DND-41 (cell line): ENCODE results near the gene TTC33.

ENCODE experiments used
- EZH2 ChIP-seq: IDR thresholded peaks from 3 replicates; pipeline ENCODE4 v1.6.1; 2012; ENCODE audit warnings: borderline replicate concordance, low read depth, mild to moderate bottlenecking, moderate library complexity, low read length, inconsistent platforms; ENCODE audit not compliant: severe bottlenecking
- TF ChIP-seq, protein P1 (sequence below): IDR thresholded peaks from 2 replicates; pipeline ENCODE4 v1.5.1; 2012; ENCODE audit warnings: borderline replicate concordance, low read length, moderate library complexity, mild to moderate bottlenecking; ENCODE audit not compliant: poor library complexity, severe bottlenecking; ENCODE audit errors: extremely low read depth

DNA sequence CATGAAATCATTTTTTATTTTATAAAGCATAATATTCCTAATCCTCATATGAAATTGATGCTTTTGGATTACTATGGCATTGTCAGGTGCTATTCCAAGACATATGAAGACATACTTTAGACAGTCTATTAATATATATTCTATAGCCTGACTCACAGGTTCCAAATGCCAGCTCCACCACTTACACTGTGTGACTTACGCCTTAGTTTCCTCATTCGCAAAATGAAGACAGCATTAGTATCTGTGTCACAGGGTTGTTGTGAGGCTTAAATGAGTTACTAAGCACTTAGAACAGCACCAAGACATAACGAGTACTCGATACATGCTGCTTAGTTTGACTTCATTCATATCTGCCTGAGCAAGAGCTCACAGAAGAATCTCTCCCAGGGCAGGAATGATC is 208.2 kb downstream of the TTC33 start:
- TF ChIP-seq EZH2: no peak
- TF ChIP-seq, protein P1, sequence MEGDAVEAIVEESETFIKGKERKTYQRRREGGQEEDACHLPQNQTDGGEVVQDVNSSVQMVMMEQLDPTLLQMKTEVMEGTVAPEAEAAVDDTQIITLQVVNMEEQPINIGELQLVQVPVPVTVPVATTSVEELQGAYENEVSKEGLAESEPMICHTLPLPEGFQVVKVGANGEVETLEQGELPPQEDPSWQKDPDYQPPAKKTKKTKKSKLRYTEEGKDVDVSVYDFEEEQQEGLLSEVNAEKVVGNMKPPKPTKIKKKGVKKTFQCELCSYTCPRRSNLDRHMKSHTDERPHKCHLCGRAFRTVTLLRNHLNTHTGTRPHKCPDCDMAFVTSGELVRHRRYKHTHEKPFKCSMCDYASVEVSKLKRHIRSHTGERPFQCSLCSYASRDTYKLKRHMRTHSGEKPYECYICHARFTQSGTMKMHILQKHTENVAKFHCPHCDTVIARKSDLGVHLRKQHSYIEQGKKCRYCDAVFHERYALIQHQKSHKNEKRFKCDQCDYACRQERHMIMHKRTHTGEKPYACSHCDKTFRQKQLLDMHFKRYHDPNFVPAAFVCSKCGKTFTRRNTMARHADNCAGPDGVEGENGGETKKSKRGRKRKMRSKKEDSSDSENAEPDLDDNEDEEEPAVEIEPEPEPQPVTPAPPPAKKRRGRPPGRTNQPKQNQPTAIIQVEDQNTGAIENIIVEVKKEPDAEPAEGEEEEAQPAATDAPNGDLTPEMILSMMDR: no peak
